ENCODE results near the gene ZBTB25. TPM values are rescaled to one million over a fixed set of nuclear protein-coding genes. Genes with fewer than 3 reads are reported as not detected.
"Not testable (repeated sequence)": the region's sequence is repeated elsewhere in the genome, so short reads cannot be mapped to it uniquely, and the experiment has no call there.

ZBTB25 gene
- total RNA-seq, 1 donor from 2014 or later: 9.5 TPM

GRCh38 chr14:64520699-64521098 lies 17.1 kb upstream of the ZBTB25 start:
- Mint-ChIP-seq H3K4me3 (ENCODE audit: unreplicated experiment) (no peak overlapping the region), H3K27me3 (ENCODE audit: low read depth, unreplicated experiment) (no peaks in the 10 kb centered on the region), H3K36me3 (ENCODE audit: low read depth, unreplicated experiment) (no peaks in the 10 kb centered on the region), H3K27ac (ENCODE audit: unreplicated experiment) (no peak overlapping the region), H3K9me3 (ENCODE audit: unreplicated experiment) (no peaks in the 10 kb centered on the region), H3K4me1 (ENCODE audit: low read depth, unreplicated experiment) (peaks cover 6% of the 10 kb centered on the region)
- Histone ChIP-seq H2AFZ (ENCODE audit: low read depth, low read length) (no peak overlapping the region), H3K4me3 (ENCODE audit: insufficient read depth, low read depth, low read length) (no peak overlapping the region), H3K9me3 (ENCODE audit: insufficient read depth, low read depth, low read length) (no peaks in the 10 kb centered on the region), H3K79me2 (ENCODE audit: insufficient read depth, low read length) (peaks cover 95% of the 10 kb centered on the region), H3K4me2 (ENCODE audit: low read length) (no peak overlapping the region), H3K4me1 (ENCODE audit: insufficient read depth, low read length) (no peaks in the 10 kb centered on the region), H3K27ac (ENCODE audit: low read depth, low read length) (no peak overlapping the region), H4K20me1 (ENCODE audit: insufficient read depth, low read length) (peaks cover 76% of the 10 kb centered on the region), H3K36me3 (ENCODE audit: insufficient read depth, low read length) (peaks cover 26% of the 10 kb centered on the region), H3K9ac (ENCODE audit: low read length) (no peak overlapping the region), H3K27me3 (ENCODE audit: insufficient read depth, low read length) (no peaks in the 10 kb centered on the region)
- no peak for FAIRE-seq
- DNase-seq (ENCODE audit: low read depth): no peak
- no peak for TF ChIP-seq EZH2 (IDR thresholded peaks at IDR 0.05; ENCODE audit: insufficient read depth, low read length)
- TF ChIP-seq, protein P1, sequence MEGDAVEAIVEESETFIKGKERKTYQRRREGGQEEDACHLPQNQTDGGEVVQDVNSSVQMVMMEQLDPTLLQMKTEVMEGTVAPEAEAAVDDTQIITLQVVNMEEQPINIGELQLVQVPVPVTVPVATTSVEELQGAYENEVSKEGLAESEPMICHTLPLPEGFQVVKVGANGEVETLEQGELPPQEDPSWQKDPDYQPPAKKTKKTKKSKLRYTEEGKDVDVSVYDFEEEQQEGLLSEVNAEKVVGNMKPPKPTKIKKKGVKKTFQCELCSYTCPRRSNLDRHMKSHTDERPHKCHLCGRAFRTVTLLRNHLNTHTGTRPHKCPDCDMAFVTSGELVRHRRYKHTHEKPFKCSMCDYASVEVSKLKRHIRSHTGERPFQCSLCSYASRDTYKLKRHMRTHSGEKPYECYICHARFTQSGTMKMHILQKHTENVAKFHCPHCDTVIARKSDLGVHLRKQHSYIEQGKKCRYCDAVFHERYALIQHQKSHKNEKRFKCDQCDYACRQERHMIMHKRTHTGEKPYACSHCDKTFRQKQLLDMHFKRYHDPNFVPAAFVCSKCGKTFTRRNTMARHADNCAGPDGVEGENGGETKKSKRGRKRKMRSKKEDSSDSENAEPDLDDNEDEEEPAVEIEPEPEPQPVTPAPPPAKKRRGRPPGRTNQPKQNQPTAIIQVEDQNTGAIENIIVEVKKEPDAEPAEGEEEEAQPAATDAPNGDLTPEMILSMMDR (IDR thresholded peaks at IDR 0.05; ENCODE audit: insufficient read depth, low read depth, low read length): no peak

GRCh38 chr14:64518229-64518628 lies 14.6 kb upstream of the ZBTB25 start:
- no peaks in the 10 kb centered on the region for H3K9me3 Mint-ChIP-seq (ENCODE audit: unreplicated experiment)
- Histone ChIP-seq H4K20me1 (ENCODE audit: insufficient read depth, low read length) (peaks cover 90% of the 10 kb centered on the region), H3K4me1 (ENCODE audit: insufficient read depth, low read length) (no peaks in the 10 kb centered on the region), H3K27me3 (ENCODE audit: insufficient read depth, low read length) (no peaks in the 10 kb centered on the region), H3K79me2 (ENCODE audit: insufficient read depth, low read length) (peaks cover 98% of the 10 kb centered on the region), H3K36me3 (ENCODE audit: insufficient read depth, low read length) (peaks cover 18% of the 10 kb centered on the region), H3K4me3 (ENCODE audit: insufficient read depth, low read depth, low read length) (no peak overlapping the region), H3K27ac (ENCODE audit: low read depth, low read length) (no peak overlapping the region), H3K4me2 (ENCODE audit: low read length) (no peak overlapping the region), H2AFZ (ENCODE audit: low read depth, low read length) (no peak overlapping the region), H3K9ac (ENCODE audit: low read length) (no peak overlapping the region), H3K9me3 (ENCODE audit: insufficient read depth, low read depth, low read length) (no peaks in the 10 kb centered on the region)
- FAIRE-seq (no peak), DNase-seq (ENCODE audit: low read depth) (no peak)
- TF ChIP-seq EZH2 (IDR thresholded peaks at IDR 0.05; ENCODE audit: insufficient read depth, low read length): no peak
- TF ChIP-seq, protein P1 (IDR thresholded peaks at IDR 0.05; ENCODE audit: insufficient read depth, low read depth, low read length): no peak
- H3K27me3 Mint-ChIP-seq (ENCODE audit: low read depth, unreplicated experiment): no peaks in the 10 kb centered on the region
- no peak overlapping the region for H3K4me3 Mint-ChIP-seq (ENCODE audit: unreplicated experiment)
- H3K4me1 Mint-ChIP-seq (ENCODE audit: low read depth, unreplicated experiment): peaks cover 7% of the 10 kb centered on the region
- peak overlapping the region; percentile 66 for H3K27ac Mint-ChIP-seq (ENCODE audit: unreplicated experiment)
- peaks cover 2% of the 10 kb centered on the region for H3K36me3 Mint-ChIP-seq (ENCODE audit: low read depth, unreplicated experiment)

DNA sequence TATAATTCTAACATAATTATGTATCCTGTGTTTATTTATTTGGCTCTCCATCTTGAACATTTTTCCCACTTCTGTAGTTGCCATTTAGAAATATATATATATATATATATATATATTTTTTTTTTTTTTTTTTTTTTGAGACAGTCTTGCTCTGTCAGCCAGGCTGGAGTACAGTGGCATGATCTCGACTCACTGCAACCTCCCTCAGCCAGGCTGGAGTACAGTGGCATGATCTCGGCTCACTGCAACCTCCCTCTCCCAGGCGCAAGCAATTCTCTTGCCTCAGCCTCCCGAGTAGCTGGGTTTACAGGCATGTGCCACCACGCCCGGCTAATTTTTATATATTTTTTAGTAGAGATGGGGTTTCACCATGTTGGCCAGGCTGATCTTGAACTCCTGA lies 14.0 kb upstream of the ZBTB25 start:
- not testable (repeated sequence) for H3K27ac Mint-ChIP-seq (ENCODE audit: unreplicated experiment); H3K4me1 ChIP-seq (ENCODE audit: insufficient read depth, low read length); H3K27ac ChIP-seq (ENCODE audit: low read depth, low read length); H3K4me3 ChIP-seq (ENCODE audit: insufficient read depth, low read depth, low read length); H2AFZ ChIP-seq (ENCODE audit: low read depth, low read length); H3K9me3 Mint-ChIP-seq (ENCODE audit: unreplicated experiment); H3K4me3 Mint-ChIP-seq (ENCODE audit: unreplicated experiment); H3K4me1 Mint-ChIP-seq (ENCODE audit: low read depth, unreplicated experiment); H3K36me3 Mint-ChIP-seq (ENCODE audit: low read depth, unreplicated experiment); H3K9ac ChIP-seq (ENCODE audit: low read length); DNase-seq (ENCODE audit: low read depth); FAIRE-seq; H3K27me3 ChIP-seq (ENCODE audit: insufficient read depth, low read length); H3K27me3 Mint-ChIP-seq (ENCODE audit: low read depth, unreplicated experiment); H3K9me3 ChIP-seq (ENCODE audit: insufficient read depth, low read depth, low read length); H3K4me2 ChIP-seq (ENCODE audit: low read length)
- peaks cover 12% of the 10 kb centered on the region for H3K36me3 ChIP-seq (ENCODE audit: insufficient read depth, low read length)
- H3K79me2 ChIP-seq (ENCODE audit: insufficient read depth, low read length): peaks cover 98% of the 10 kb centered on the region
- H4K20me1 ChIP-seq (ENCODE audit: insufficient read depth, low read length): peaks cover 90% of the 10 kb centered on the region

Data from astrocyte (in vitro differentiated cells and primary cell).